Measurements from ENCODE around the gene HOXC6.

Gene HOXC6

GRCh38 chr12:54024581-54025305 is 3.5 kb upstream of the HOXC6 start:
- H3K27me3 ChIP-seq (replicated peaks): peaks cover 86% of the 10 kb centered on the region
- no peak for DNase-seq
- H3K4me3 ChIP-seq (ENCODE audit: low read depth, low read length): no peak overlapping the region
- H3K27ac ChIP-seq: no peak overlapping the region
- TF ChIP-seq CTCF (IDR thresholded peaks at IDR 0.05; ENCODE audit: low read depth, low read length, missing control alignments): no peak
- in situ Hi-C loops (cut with HindIII; ENCODE audit: low pct_ligation_motif_present, low sequenced_read_pairs): loop anchor here (25.0 kb wide), 1 partner anchor 188 kb away; no protein-coding TSS in a partner anchor
- no peaks in the 10 kb centered on the region for H3K36me3 ChIP-seq (replicated peaks)

- Histone ChIP-seq H3K4me3 (ENCODE audit: low read depth, low read length) (no peak overlapping the region), H3K27me3 (replicated peaks) (peaks cover 88% of the 10 kb centered on the region), H3K36me3 (replicated peaks) (no peaks in the 10 kb centered on the region), H3K27ac (no peak overlapping the region)
- no peak for DNase-seq
- in situ Hi-C loops (cut with HindIII; ENCODE audit: low pct_ligation_motif_present, low sequenced_read_pairs): no loop called here
- TF ChIP-seq CTCF (IDR thresholded peaks at IDR 0.05; ENCODE audit: low read depth, low read length, missing control alignments): no peak
Measured at GRCh38 chr12:54025499-54026405, 2.5 kb upstream of the HOXC6 start.

- Histone ChIP-seq H3K36me3 (replicated peaks) (no peaks in the 10 kb centered on the region), H3K27me3 (replicated peaks) (peaks cover 93% of the 10 kb centered on the region), H3K27ac (no peak overlapping the region), H3K4me3 (ENCODE audit: low read depth, low read length) (no peak overlapping the region)
- no peak for TF ChIP-seq CTCF (IDR thresholded peaks at IDR 0.05; ENCODE audit: low read depth, low read length, missing control alignments)
- in situ Hi-C loops (cut with HindIII; ENCODE audit: low pct_ligation_motif_present, low sequenced_read_pairs): no loop called here
- no peak for DNase-seq
Measured at GRCh38 chr12:54026640-54027441, 1.4 kb upstream of the HOXC6 start.

- DNase-seq: no peak
- in situ Hi-C loops (cut with HindIII; ENCODE audit: low pct_ligation_motif_present, low sequenced_read_pairs): no loop called here
- Histone ChIP-seq H3K27ac (no peak overlapping the region), H3K36me3 (replicated peaks) (no peaks in the 10 kb centered on the region), H3K4me3 (ENCODE audit: low read depth, low read length) (no peak overlapping the region), H3K27me3 (replicated peaks) (peaks cover 95% of the 10 kb centered on the region)
- no peak for TF ChIP-seq CTCF (IDR thresholded peaks at IDR 0.05; ENCODE audit: low read depth, low read length, missing control alignments)
Measured at GRCh38 chr12:54027442-54027786, 826 bp upstream of the HOXC6 start.

GRCh38 chr12:54029529-54030441 is 1.5 kb downstream of the HOXC6 start:
- no peak for TF ChIP-seq CTCF (IDR thresholded peaks at IDR 0.05; ENCODE audit: low read depth, low read length, missing control alignments)
- in situ Hi-C loops (cut with HindIII; ENCODE audit: low pct_ligation_motif_present, low sequenced_read_pairs): no loop called here
- H3K36me3 ChIP-seq (replicated peaks): no peaks in the 10 kb centered on the region
- peaks cover 94% of the 10 kb centered on the region for H3K27me3 ChIP-seq (replicated peaks)
- no peak overlapping the region for H3K27ac ChIP-seq
- DNase-seq: no peak
- H3K4me3 ChIP-seq (ENCODE audit: low read depth, low read length): no peak overlapping the region

Measured in brain microvascular endothelial cell (primary cell).